Adrenal gland (tissue), 12 donors: ENCODE results near the gene GLB1L3. TPM values are rescaled to one million over a fixed set of nuclear protein-coding genes. Genes with fewer than 3 reads are reported as not detected.

Experiments
- DNase-seq, 7 donors: peaks; one replicate each; pipeline ENCODE4 v3.0.0-alpha.2; 2019 to 2020
- H3K27ac ChIP-seq, 5 donors: fragments of 200-600 bp; sonication (generic) in 4 of 5; 1 replicate in 3 of 5; 2 replicates in 2 of 5; pipeline versions ENCODE4 v1.5.1 to v1.8.0; 2016 to 2020; ENCODE audit warnings: mild to moderate bottlenecking in 1 of 5
- H3K27me3 ChIP-seq: fragments of 200-600 bp; 2 replicates; pipeline ENCODE4 v1.8.0; 2021
- H3K36me3 ChIP-seq, 2 donors: fragments of 200-600 bp; replicated peaks in 1 of 2; 1 replicate in 1 of 2; 2 replicates in 1 of 2; pipeline versions ENCODE4 v1.5.1 to v1.8.0; 2018 to 2022
- H3K4me1 ChIP-seq, 2 donors: fragments of 200-600 bp; replicated peaks in 1 of 2; 1 replicate in 1 of 2; 2 replicates in 1 of 2; pipeline versions ENCODE4 v1.5.1 to v1.8.0; 2018 to 2021
- H3K4me3 ChIP-seq, 4 donors: fragments of 200-600 bp; sonication (generic) in 3 of 4; one replicate each; pipeline ENCODE4 v1.5.1; 2016 to 2018
- H3K9me3 ChIP-seq, 3 donors: fragments of 200-600 bp; sonication (generic) in 1 of 3; replicated peaks in 1 of 3; 1 replicate in 2 of 3; 2 replicates in 1 of 3; pipeline versions ENCODE4 v1.5.1 to v1.8.0; 2016 to 2021
- POLR2A ChIP-seq, 2 donors: fragments of 450-650 bp; IDR thresholded peaks; one replicate each; pipeline ENCODE4 v1.6.1; 2017; ENCODE audit warnings: antibody characterized with exemption in 2 of 2, mild to moderate bottlenecking in 2 of 2, moderate library complexity in 1 of 2
- WGBS, 4 donors: extraction: QIAGEN DNeasy Blood & Tissue Kit in 2 of 4; methylation state at CpG; one replicate each; pipeline versions ENCODE4 v1.1.5 to v1.1.7; 2013 to 2017; 5-methylcytosine and 5-hydroxymethylcytosine counted together
- intact Hi-C, 2 donors: fragments of 100-400 bp; cut with DNase I; formaldehyde crosslinking; loops; one replicate each; pipeline versions ENCODE4 v1.14.1 to v1.15.0; 2022 to 2023
- polyA plus RNA-seq, 3 donors: library from polyadenylated mRNA; stranded (reverse); fragments of 200-250 nt in 2 of 3; fragments of 350-450 nt in 1 of 3; fragmentation: Illumina TruSeq in 1 of 3; extraction: RNeasy Lipid Tissue Mini Kit (QIAGEN cat#74804) in 1 of 3; gene quantifications; one replicate each; pipeline ENCODE4 v1.2.3, GENCODE V29; 2013 to 2014
- total RNA-seq, 9 donors: library from RNA; depleted of rRNA in 4 of 9; stranded (reverse); fragments of >200 nt in 4 of 9; fragments of 120-200 nt in 1 of 9; fragmentation: NEBNext Ultra II Directional in 1 of 9; extraction: Animal tissue kit (Norgen Biotek cat#: 25700) in 1 of 9; gene quantifications; one replicate each; pipeline versions ENCODE4 v1.1.0 to v1.2.4, GENCODE V29; 2013 to 2023
- TF ChIP-seq, protein P1 (sequence below), 6 experiments: fragments of 450-650 bp in 4 of 6; fragments of 200-600 bp in 2 of 6; sonication (generic) in 1 of 6; IDR thresholded peaks; 1 replicate in 5 of 6; 2 replicates in 1 of 6; pipeline versions ENCODE4 v1.5.1 to v1.8.0; 2016 to 2021; ENCODE audit warnings: antibody characterized with exemption in 6 of 6, mild to moderate bottlenecking in 2 of 6, moderate library complexity in 1 of 6
- donor health status: healthy with polysubstance abuse.
- donor health status: Bipolar disorder and iron deficiency.
- donor health status: DM: yes; HTN: yes; CAD: no.
- donor health status: DM: no; HTN: no; CAD: no.
- donor health status: DM: no; HTN: no; CAD: no.
- donor health status: DM: yes; HTN: yes; CAD: no.

GLB1L3 gene
- total and polyA plus RNA-seq, 12 donors, result 0.06 to 1.4 (median 0.51) TPM; not detected in 5

GRCh38 chr11:134246100-134246499 is 30.1 kb upstream of the GLB1L3 start:
- H3K27ac ChIP-seq, result no peak overlapping the region
- no peak for DNase-seq
- no peak for TF ChIP-seq POLR2A (IDR thresholded peaks at IDR 0.05)
- TF ChIP-seq, protein P1, sequence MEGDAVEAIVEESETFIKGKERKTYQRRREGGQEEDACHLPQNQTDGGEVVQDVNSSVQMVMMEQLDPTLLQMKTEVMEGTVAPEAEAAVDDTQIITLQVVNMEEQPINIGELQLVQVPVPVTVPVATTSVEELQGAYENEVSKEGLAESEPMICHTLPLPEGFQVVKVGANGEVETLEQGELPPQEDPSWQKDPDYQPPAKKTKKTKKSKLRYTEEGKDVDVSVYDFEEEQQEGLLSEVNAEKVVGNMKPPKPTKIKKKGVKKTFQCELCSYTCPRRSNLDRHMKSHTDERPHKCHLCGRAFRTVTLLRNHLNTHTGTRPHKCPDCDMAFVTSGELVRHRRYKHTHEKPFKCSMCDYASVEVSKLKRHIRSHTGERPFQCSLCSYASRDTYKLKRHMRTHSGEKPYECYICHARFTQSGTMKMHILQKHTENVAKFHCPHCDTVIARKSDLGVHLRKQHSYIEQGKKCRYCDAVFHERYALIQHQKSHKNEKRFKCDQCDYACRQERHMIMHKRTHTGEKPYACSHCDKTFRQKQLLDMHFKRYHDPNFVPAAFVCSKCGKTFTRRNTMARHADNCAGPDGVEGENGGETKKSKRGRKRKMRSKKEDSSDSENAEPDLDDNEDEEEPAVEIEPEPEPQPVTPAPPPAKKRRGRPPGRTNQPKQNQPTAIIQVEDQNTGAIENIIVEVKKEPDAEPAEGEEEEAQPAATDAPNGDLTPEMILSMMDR (IDR thresholded peaks at IDR 0.05), result no peak
- no peaks in the 10 kb centered on the region for H3K27me3 ChIP-seq
- H3K36me3 ChIP-seq, result peaks cover 0 to 96% of the 10 kb centered on the region in 2 donors
- H3K9me3 ChIP-seq, result no peaks in the 10 kb centered on the region
- intact Hi-C loops, result no loop called here
- H3K4me3 ChIP-seq, result no peak overlapping the region
- WGBS, 4 donors, result 82 to 89% (median 85%) methylated on average over 11 of the region's 11 CpGs
- H3K4me1 ChIP-seq, result no peaks in the 10 kb centered on the region

GRCh38 chr11:134246678-134247077 is 29.5 kb upstream of the GLB1L3 start:
- WGBS, 4 donors, result 86 to 94% (median 90%) methylated on average over 4 of the region's 4 CpGs
- Histone ChIP-seq H3K27ac (no peak overlapping the region), H3K27me3 (no peaks in the 10 kb centered on the region), H3K9me3 (no peaks in the 10 kb centered on the region), H3K4me3 (no peak overlapping the region), H3K36me3 (peaks cover 0 to 90% of the 10 kb centered on the region in 2 donors), H3K4me1 (peaks cover 0 to 5% of the 10 kb centered on the region in 2 donors)
- no peak for DNase-seq
- TF ChIP-seq POLR2A (IDR thresholded peaks at IDR 0.05), result no peak
- TF ChIP-seq, protein P1 (IDR thresholded peaks at IDR 0.05), result no peak
- intact Hi-C loops, result no loop called here

- DNase-seq, result no peak
- TF ChIP-seq POLR2A (IDR thresholded peaks at IDR 0.05), result no peak
- TF ChIP-seq, protein P1 (IDR thresholded peaks at IDR 0.05), result no peak
- Histone ChIP-seq H3K4me3 (no peak overlapping the region), H3K4me1 (peaks cover 7 to 13% of the 10 kb centered on the region in 2 donors), H3K27me3 (no peaks in the 10 kb centered on the region), H3K9me3 (no peaks in the 10 kb centered on the region), H3K36me3 (peaks cover 0 to 67% of the 10 kb centered on the region in 2 donors), H3K27ac (no peak overlapping the region)
- 46 to 60% (median 55%) methylated on average over 7 of the region's 7 CpGs for WGBS, 4 donors
- intact Hi-C loops, result no loop called here
Measured at GRCh38 chr11:134248910-134249480, 27.2 kb upstream of the GLB1L3 start.

GRCh38 chr11:134250246-134250645 is 25.9 kb upstream of the GLB1L3 start:
- Histone ChIP-seq H3K36me3 (peaks cover 0 to 56% of the 10 kb centered on the region in 2 donors), H3K4me3 (no peak overlapping the region), H3K4me1 (peaks cover 7 to 21% of the 10 kb centered on the region in 2 donors), H3K9me3 (no peaks in the 10 kb centered on the region), H3K27ac (no peak overlapping the region), H3K27me3 (no peaks in the 10 kb centered on the region)
- 92 to 97% (median 94%) methylated on average over 3 of the region's 3 CpGs for WGBS, 4 donors
- TF ChIP-seq, protein P1 (IDR thresholded peaks at IDR 0.05), result no peak
- TF ChIP-seq POLR2A (IDR thresholded peaks at IDR 0.05), result no peak
- DNase-seq, result no peak
- intact Hi-C loops, result no loop called here
